GM12892 (cell line): Measurements from ENCODE around the gene CPA5.

Experiments used
- POLR2A ChIP-seq: IDR thresholded peaks from 2 replicates; pipeline ENCODE4 v1.6.1; 2011; ENCODE audit warnings: low read depth, low read length, control low read depth
- POLR2AphosphoS5 ChIP-seq: IDR thresholded peaks from 2 replicates; pipeline ENCODE4 v1.6.1; 2011; ENCODE audit warnings: low read depth, low read length, control low read depth
- TAF1 ChIP-seq: IDR thresholded peaks from 2 replicates; pipeline ENCODE4 v1.6.1; 2011; ENCODE audit warnings: low read depth, mild to moderate bottlenecking, control low read depth, low read length, borderline replicate concordance

GRCh38 chr7:130349911-130350782 is 5.5 kb downstream of the CPA5 start:
- TF ChIP-seq POLR2AphosphoS5 (peak; percentile 35; the same call in 1 of the 2 replicates), TAF1 (no peak), POLR2A (no peak)
